T-cell (primary cell): Measurements from ENCODE around the gene CEP350. TPM values are rescaled to one million over a fixed set of nuclear protein-coding genes. Genes with fewer than 3 reads are reported as not detected.

ENCODE experiments used
- ATAC-seq, 4 experiments: fragments of 200-7000 bp in 3 of 4; fragments of 150-1000 bp in 1 of 4; cut with Tn5 transposase; replicated peaks in 1 of 4; 1 replicate in 3 of 4; 2 replicates in 1 of 4; pipeline ENCODE4 v1.10.0; 2021; ENCODE audit warnings: moderate library complexity in 3 of 4, mild to moderate bottlenecking in 2 of 4, moderate number of reproducible peaks in 1 of 4
- CTCF ChIA-PET, 2 donors: fragments of 300-600 bp; sonication (Branson Sonifier 250); formaldehyde crosslinking; loops; one replicate each; lab custom pipeline; 2022; ENCODE audit warnings: antibody characterized with exemption in 2 of 2; lab: Charles Lee
- POLR2A ChIA-PET, 2 donors: fragments of 300-600 bp; sonication (Branson Sonifier 250); formaldehyde crosslinking; loops; one replicate each; lab custom pipeline; 2022; ENCODE audit warnings: antibody characterized with exemption in 2 of 2; lab: Charles Lee
- DNase-seq, 35 experiments: peaks; one replicate each; pipeline versions ENCODE4 v3.0.0 to v3.0.0-alpha.2; 2013 to 2023
- H3K27ac ChIP-seq: one replicate; pipeline ENCODE4 v1.5.1; 2013; ENCODE audit warnings: low read length
- H3K27me3 ChIP-seq, 2 experiments: replicated peaks in 1 of 2; 1 replicate in 1 of 2; 2 replicates in 1 of 2; pipeline versions ENCODE4 v1.6.1 to v1.7.0; 2013; ENCODE audit warnings: low read length in 1 of 2, mixed read lengths in 1 of 2; ENCODE audit not compliant: control insufficient read depth in 2 of 2, insufficient read depth in 2 of 2; ENCODE audit errors: extremely low read depth in 1 of 2
- H3K36me3 ChIP-seq, 2 donors: 1 replicate in 1 of 2; 2 replicates in 1 of 2; pipeline versions ENCODE4 v1.6.1 to v1.7.0; 2013; ENCODE audit warnings: low read length in 1 of 2; ENCODE audit not compliant: control insufficient read depth in 2 of 2, insufficient read depth in 1 of 2; ENCODE audit errors: extremely low read depth in 1 of 2
- H3K4me1 ChIP-seq, 2 experiments: 1 replicate in 1 of 2; 2 replicates in 1 of 2; pipeline versions ENCODE4 v1.6.1 to v1.7.0; 2013; ENCODE audit warnings: low read length in 2 of 2, mixed read lengths in 1 of 2; ENCODE audit not compliant: insufficient read depth in 2 of 2, control insufficient read depth in 1 of 2; ENCODE audit errors: extremely low read depth in 1 of 2
- H3K4me3 ChIP-seq, 2 donors: 1 replicate in 1 of 2; 2 replicates in 1 of 2; pipeline versions ENCODE4 v1.5.1 to v1.7.0; 2013; ENCODE audit warnings: mild to moderate bottlenecking in 2 of 2, low read length in 1 of 2, moderate library complexity in 1 of 2; ENCODE audit not compliant: control insufficient read depth in 1 of 2; ENCODE audit errors: extremely low read depth in 1 of 2
- H3K9me3 ChIP-seq: 2 replicates; pipeline ENCODE4 v1.7.0; 2013
- H3K27ac Mint-ChIP-seq, 2 donors: one replicate each; pipeline ENCODE4 v1.8.0; 2020 to 2021; ENCODE audit warnings: mild to moderate bottlenecking in 2 of 2, mixed read lengths in 2 of 2
- H3K27me3 Mint-ChIP-seq, 2 donors: one replicate each; pipeline ENCODE4 v1.8.0; 2021 to 2022; ENCODE audit warnings: mixed read lengths in 2 of 2
- H3K36me3 Mint-ChIP-seq: one replicate; pipeline ENCODE4 v1.8.0; 2021; ENCODE audit warnings: mixed read lengths
- H3K4me1 Mint-ChIP-seq, 3 donors: one replicate each; pipeline ENCODE4 v1.8.0; 2020 to 2022; ENCODE audit warnings: mixed read lengths in 3 of 3, mild to moderate bottlenecking in 1 of 3
- H3K4me3 Mint-ChIP-seq, 3 donors: one replicate each; pipeline ENCODE4 v1.8.0; 2020 to 2022; ENCODE audit warnings: mild to moderate bottlenecking in 3 of 3, mixed read lengths in 3 of 3, moderate library complexity in 3 of 3
- H3K9me3 Mint-ChIP-seq, 3 donors: one replicate each; pipeline ENCODE4 v1.8.0; 2020 to 2022; ENCODE audit warnings: mixed read lengths in 3 of 3
- WGBS: methylation state at CpG from one replicate; pipeline ENCODE4 v1.1.5; 2013; ENCODE audit warnings: missing lambda C conversion rate; ENCODE audit not compliant: insufficient coverage; 5-methylcytosine and 5-hydroxymethylcytosine counted together
- total RNA-seq, 35 experiments: library from RNA in 6 of 35; stranded (reverse) in 6 of 35; fragments of 120-200 nt in 1 of 35; gene quantifications; one replicate each; pipeline versions ENCODE4 v1.2.1 to v1.2.4 and lab custom pipeline; 2013 to 2026

Gene CEP350
- total RNA-seq, 5 donors from 2014 or later (not counting 1 experiment from before 2014, with no cell fraction given) = 62.1 to 81.3 (median 72.3) TPM

GRCh38 chr1:180040034-180040433, 85.4 kb downstream of the CEP350 start:
- H3K36me3 Mint-ChIP-seq = peaks cover 60% of the 10 kb centered on the region

GRCh38 chr1:180041582-180041981, 87.0 kb downstream of the CEP350 start:
- Histone ChIP-seq H3K4me3 (no peak overlapping the region), H3K27me3 (no peaks in the 10 kb centered on the region), H3K27ac (no peak overlapping the region), H3K9me3 (no peaks in the 10 kb centered on the region), H3K36me3 (peaks cover 6 to 69% of the 10 kb centered on the region in 2 donors), H3K4me1 (no peaks in the 10 kb centered on the region)
- ChIA-PET POLR2A (no interaction called here), CTCF (no interaction called here)
- DNase-seq (no peak), ATAC-seq (no peak)
- Mint-ChIP-seq H3K4me3 (no peak overlapping the region), H3K36me3 (peaks cover 65% of the 10 kb centered on the region), H3K27ac (no peak overlapping the region), H3K4me1 (no peaks in the 10 kb centered on the region), H3K27me3 (no peaks in the 10 kb centered on the region), H3K9me3 (no peaks in the 10 kb centered on the region)
- 80% methylated on average over 1 of the region's 5 CpGs for WGBS

More at GRCh38 chr1:180040034-180040433, 85.4 kb downstream of the CEP350 start:
- H3K4me3 ChIP-seq = no peak overlapping the region
- WGBS = 100% methylated on average over 1 of the region's 3 CpGs
- ATAC-seq (no peak), DNase-seq (no peak)
- Mint-ChIP-seq H3K27ac (no peak overlapping the region), H3K9me3 (no peaks in the 10 kb centered on the region), H3K4me1 (peaks cover 0 to 2% (median 0%) of the 10 kb centered on the region in 3 donors), H3K27me3 (no peaks in the 10 kb centered on the region), H3K4me3 (no peak overlapping the region)
- no peaks in the 10 kb centered on the region for H3K4me1 ChIP-seq
- no peaks in the 10 kb centered on the region for H3K27me3 ChIP-seq
- ChIA-PET CTCF (no interaction called here), POLR2A (no interaction called here)
- H3K27ac ChIP-seq = no peak overlapping the region
- H3K9me3 ChIP-seq = no peaks in the 10 kb centered on the region
- H3K36me3 ChIP-seq = peaks cover 6 to 67% of the 10 kb centered on the region in 2 donors

GRCh38 chr1:180042988-180043622, 88.5 kb downstream of the CEP350 start:
- Mint-ChIP-seq H3K27ac (no peak overlapping the region), H3K27me3 (no peaks in the 10 kb centered on the region), H3K4me3 (no peak overlapping the region), H3K36me3 (peaks cover 64% of the 10 kb centered on the region), H3K4me1 (no peaks in the 10 kb centered on the region), H3K9me3 (no peaks in the 10 kb centered on the region)
- no peak overlapping the region for H3K27ac ChIP-seq
- no peaks in the 10 kb centered on the region for H3K27me3 ChIP-seq
- 100% methylated on average over 1 of the region's 3 CpGs for WGBS
- no peak for DNase-seq
- H3K9me3 ChIP-seq = no peaks in the 10 kb centered on the region
- H3K4me3 ChIP-seq = no peak overlapping the region
- H3K36me3 ChIP-seq = peaks cover 0 to 63% of the 10 kb centered on the region in 2 donors
- no peaks in the 10 kb centered on the region for H3K4me1 ChIP-seq
- CTCF ChIA-PET = interaction anchor here in 1 of 2 donors (1.0 kb wide), 1 partner anchor 126 kb away, joined by 3 read pairs; no protein-coding TSS in a partner anchor
- POLR2A ChIA-PET = no interaction called here
- ATAC-seq = no peak

- H3K27me3 Mint-ChIP-seq = no peaks in the 10 kb centered on the region
- ChIA-PET CTCF (no interaction called here), POLR2A (no interaction called here)
- Histone ChIP-seq H3K4me3 (no peak overlapping the region), H3K36me3 (peaks cover 0 to 66% of the 10 kb centered on the region in 2 donors), H3K4me1 (no peaks in the 10 kb centered on the region), H3K9me3 (no peaks in the 10 kb centered on the region), H3K27me3 (no peaks in the 10 kb centered on the region), H3K27ac (no peak overlapping the region)
- DNase-seq (no peak), ATAC-seq (no peak)
- no peak overlapping the region for H3K27ac Mint-ChIP-seq
- no peaks in the 10 kb centered on the region for H3K9me3 Mint-ChIP-seq
- no peaks in the 10 kb centered on the region for H3K4me1 Mint-ChIP-seq
- H3K36me3 Mint-ChIP-seq = peaks cover 64% of the 10 kb centered on the region
- H3K4me3 Mint-ChIP-seq = no peak overlapping the region
Measured at GRCh38 chr1:180043785-180044184, 89.2 kb downstream of the CEP350 start.

GRCh38 chr1:180046674-180047073, 92.1 kb downstream of the CEP350 start:
- no CpG with 5 or more reads among the region's 1 CpG for WGBS
- no peak for DNase-seq
- no peak for ATAC-seq
- POLR2A ChIA-PET = interaction anchor here in 1 of 2 donors (0.5 to 0.6 kb wide), 2 partner anchors 15 to 68 kb away, joined by 3 read pairs; no protein-coding TSS in a partner anchor
- H3K4me1 ChIP-seq = no peaks in the 10 kb centered on the region
- H3K4me1 Mint-ChIP-seq = no peaks in the 10 kb centered on the region
- no peak overlapping the region for H3K27ac Mint-ChIP-seq
- H3K36me3 Mint-ChIP-seq = peaks cover 73% of the 10 kb centered on the region
- no peaks in the 10 kb centered on the region for H3K9me3 ChIP-seq
- no peak overlapping the region for H3K27ac ChIP-seq
- no peak overlapping the region for H3K4me3 Mint-ChIP-seq
- H3K9me3 Mint-ChIP-seq = no peaks in the 10 kb centered on the region
- no peaks in the 10 kb centered on the region for H3K27me3 Mint-ChIP-seq
- no peak overlapping the region for H3K4me3 ChIP-seq
- CTCF ChIA-PET = no interaction called here
- H3K27me3 ChIP-seq = no peaks in the 10 kb centered on the region
- peaks cover 0 to 80% of the 10 kb centered on the region in 2 donors for H3K36me3 ChIP-seq

- Histone ChIP-seq H3K27ac (no peak overlapping the region), H3K27me3 (no peaks in the 10 kb centered on the region), H3K36me3 (peaks cover 0 to 63% of the 10 kb centered on the region in 2 donors), H3K9me3 (no peaks in the 10 kb centered on the region), H3K4me1 (no peaks in the 10 kb centered on the region), H3K4me3 (no peak overlapping the region)
- Mint-ChIP-seq H3K9me3 (no peaks in the 10 kb centered on the region), H3K36me3 (peaks cover 48% of the 10 kb centered on the region), H3K27ac (no peak overlapping the region), H3K27me3 (no peaks in the 10 kb centered on the region), H3K4me1 (peaks cover 0 to 2% (median 0%) of the 10 kb centered on the region in 3 donors), H3K4me3 (no peak overlapping the region)
- ChIA-PET CTCF (interaction anchor here (0.5 to 1.1 kb wide), 3 partner anchors 17 to 376 kb away, joined by 3 to 6 read pairs (median 4); no protein-coding TSS in a partner anchor), POLR2A (no interaction called here)
- ATAC-seq (no peak), DNase-seq (no peak)
- WGBS = 100% methylated on average over 3 of the region's 10 CpGs
Measured at GRCh38 chr1:180053594-180054567, 99.3 kb downstream of the CEP350 start.
